ENCODE data around the gene DOCK3. TPM values are rescaled to one million over a fixed set of nuclear protein-coding genes. Genes with fewer than 3 reads are reported as not detected.

DOCK3 gene
- total and polyA plus RNA-seq, 10 of the 15 experiments (the other 5 are each of a cell fraction or from before 2014, with no cell fraction given), result 0.02 to 0.52 (median 0.04) TPM; not detected in 5

DNA sequence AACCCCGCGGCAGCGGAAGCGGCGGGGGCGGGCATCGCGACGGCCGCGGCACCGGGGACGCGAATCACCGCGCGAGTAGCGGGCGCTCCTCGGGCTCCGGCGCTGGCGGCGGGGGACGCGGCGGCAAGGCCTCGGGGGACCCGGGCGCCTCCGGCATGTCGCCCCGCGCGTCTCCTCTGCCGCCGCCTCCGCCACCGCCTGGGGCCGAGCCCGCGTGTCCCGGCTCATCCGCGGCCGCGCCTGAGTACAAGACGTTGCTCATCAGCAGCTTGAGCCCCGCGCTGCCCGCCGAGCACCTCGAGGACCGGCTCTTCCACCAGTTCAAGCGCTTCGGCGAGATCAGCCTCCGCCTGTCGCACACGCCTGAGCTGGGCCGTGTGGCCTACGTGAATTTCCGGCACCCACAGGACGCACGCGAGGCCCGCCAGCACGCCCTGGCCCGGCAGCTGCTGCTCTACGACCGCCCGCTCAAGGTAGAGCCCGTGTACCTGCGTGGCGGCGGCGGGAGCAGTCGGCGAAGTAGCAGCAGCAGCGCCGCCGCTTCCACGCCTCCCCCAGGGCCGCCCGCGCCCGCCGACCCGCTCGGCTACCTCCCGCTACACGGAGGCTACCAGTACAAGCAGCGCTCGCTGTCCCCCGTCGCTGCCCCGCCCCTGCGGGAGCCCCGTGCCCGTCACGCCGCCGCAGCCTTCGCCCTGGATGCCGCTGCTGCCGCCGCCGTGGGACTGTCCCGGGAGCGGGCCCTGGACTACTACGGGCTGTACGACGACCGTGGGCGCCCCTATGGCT, 717.0 kb downstream of the DOCK3 start (continued):
- TF ChIP-seq, protein P1, sequence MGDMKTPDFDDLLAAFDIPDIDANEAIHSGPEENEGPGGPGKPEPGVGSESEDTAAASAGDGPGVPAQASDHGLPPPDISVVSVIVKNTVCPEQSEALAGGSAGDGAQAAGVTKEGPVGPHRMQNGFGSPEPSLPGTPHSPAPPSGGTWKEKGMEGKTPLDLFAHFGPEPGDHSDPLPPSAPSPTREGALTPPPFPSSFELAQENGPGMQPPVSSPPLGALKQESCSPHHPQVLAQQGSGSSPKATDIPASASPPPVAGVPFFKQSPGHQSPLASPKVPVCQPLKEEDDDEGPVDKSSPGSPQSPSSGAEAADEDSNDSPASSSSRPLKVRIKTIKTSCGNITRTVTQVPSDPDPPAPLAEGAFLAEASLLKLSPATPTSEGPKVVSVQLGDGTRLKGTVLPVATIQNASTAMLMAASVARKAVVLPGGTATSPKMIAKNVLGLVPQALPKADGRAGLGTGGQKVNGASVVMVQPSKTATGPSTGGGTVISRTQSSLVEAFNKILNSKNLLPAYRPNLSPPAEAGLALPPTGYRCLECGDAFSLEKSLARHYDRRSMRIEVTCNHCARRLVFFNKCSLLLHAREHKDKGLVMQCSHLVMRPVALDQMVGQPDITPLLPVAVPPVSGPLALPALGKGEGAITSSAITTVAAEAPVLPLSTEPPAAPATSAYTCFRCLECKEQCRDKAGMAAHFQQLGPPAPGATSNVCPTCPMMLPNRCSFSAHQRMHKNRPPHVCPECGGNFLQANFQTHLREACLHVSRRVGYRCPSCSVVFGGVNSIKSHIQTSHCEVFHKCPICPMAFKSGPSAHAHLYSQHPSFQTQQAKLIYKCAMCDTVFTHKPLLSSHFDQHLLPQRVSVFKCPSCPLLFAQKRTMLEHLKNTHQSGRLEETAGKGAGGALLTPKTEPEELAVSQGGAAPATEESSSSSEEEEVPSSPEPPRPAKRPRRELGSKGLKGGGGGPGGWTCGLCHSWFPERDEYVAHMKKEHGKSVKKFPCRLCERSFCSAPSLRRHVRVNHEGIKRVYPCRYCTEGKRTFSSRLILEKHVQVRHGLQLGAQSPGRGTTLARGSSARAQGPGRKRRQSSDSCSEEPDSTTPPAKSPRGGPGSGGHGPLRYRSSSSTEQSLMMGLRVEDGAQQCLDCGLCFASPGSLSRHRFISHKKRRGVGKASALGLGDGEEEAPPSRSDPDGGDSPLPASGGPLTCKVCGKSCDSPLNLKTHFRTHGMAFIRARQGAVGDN (IDR thresholded peaks at IDR 0.05), result 0 out of 2 replicates have a peak, but pooled peaks have one; percentile 0
- TF ChIP-seq, protein P2, sequence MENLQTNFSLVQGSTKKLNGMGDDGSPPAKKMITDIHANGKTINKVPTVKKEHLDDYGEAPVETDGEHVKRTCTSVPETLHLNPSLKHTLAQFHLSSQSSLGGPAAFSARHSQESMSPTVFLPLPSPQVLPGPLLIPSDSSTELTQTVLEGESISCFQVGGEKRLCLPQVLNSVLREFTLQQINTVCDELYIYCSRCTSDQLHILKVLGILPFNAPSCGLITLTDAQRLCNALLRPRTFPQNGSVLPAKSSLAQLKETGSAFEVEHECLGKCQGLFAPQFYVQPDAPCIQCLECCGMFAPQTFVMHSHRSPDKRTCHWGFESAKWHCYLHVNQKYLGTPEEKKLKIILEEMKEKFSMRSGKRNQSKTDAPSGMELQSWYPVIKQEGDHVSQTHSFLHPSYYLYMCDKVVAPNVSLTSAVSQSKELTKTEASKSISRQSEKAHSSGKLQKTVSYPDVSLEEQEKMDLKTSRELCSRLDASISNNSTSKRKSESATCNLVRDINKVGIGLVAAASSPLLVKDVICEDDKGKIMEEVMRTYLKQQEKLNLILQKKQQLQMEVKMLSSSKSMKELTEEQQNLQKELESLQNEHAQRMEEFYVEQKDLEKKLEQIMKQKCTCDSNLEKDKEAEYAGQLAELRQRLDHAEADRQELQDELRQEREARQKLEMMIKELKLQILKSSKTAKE (IDR thresholded peaks at IDR 0.05; ENCODE audit: low read depth, poor library complexity, severe bottlenecking), result no peak
- TF ChIP-seq MXI1 (IDR thresholded peaks at IDR 0.05; ENCODE audit: low read depth, low read length) (peak; percentile 61), RFX5 (IDR thresholded peaks at IDR 0.05; ENCODE audit: low read depth, low read length) (no peak), ZNF274 (IDR thresholded peaks at IDR 0.05; ENCODE audit: insufficient read depth, insufficient read length) (no peak), GATAD2B (conservative IDR thresholded peaks at IDR 0.05; ENCODE audit: low read depth) (peak; percentile 31; the same call in 1 of the 2 replicates), BACH1 (IDR thresholded peaks at IDR 0.05; ENCODE audit: borderline replicate concordance) (0 out of 2 replicates have a peak, but pooled peaks have one; percentile 8)
- TF ChIP-seq, protein P3, sequence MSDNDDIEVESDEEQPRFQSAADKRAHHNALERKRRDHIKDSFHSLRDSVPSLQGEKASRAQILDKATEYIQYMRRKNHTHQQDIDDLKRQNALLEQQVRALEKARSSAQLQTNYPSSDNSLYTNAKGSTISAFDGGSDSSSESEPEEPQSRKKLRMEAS (IDR thresholded peaks at IDR 0.05; ENCODE audit: low read depth, low read length), result peak; percentile 16; the same call in 1 of the 2 replicates
- TF ChIP-seq, protein P4, sequence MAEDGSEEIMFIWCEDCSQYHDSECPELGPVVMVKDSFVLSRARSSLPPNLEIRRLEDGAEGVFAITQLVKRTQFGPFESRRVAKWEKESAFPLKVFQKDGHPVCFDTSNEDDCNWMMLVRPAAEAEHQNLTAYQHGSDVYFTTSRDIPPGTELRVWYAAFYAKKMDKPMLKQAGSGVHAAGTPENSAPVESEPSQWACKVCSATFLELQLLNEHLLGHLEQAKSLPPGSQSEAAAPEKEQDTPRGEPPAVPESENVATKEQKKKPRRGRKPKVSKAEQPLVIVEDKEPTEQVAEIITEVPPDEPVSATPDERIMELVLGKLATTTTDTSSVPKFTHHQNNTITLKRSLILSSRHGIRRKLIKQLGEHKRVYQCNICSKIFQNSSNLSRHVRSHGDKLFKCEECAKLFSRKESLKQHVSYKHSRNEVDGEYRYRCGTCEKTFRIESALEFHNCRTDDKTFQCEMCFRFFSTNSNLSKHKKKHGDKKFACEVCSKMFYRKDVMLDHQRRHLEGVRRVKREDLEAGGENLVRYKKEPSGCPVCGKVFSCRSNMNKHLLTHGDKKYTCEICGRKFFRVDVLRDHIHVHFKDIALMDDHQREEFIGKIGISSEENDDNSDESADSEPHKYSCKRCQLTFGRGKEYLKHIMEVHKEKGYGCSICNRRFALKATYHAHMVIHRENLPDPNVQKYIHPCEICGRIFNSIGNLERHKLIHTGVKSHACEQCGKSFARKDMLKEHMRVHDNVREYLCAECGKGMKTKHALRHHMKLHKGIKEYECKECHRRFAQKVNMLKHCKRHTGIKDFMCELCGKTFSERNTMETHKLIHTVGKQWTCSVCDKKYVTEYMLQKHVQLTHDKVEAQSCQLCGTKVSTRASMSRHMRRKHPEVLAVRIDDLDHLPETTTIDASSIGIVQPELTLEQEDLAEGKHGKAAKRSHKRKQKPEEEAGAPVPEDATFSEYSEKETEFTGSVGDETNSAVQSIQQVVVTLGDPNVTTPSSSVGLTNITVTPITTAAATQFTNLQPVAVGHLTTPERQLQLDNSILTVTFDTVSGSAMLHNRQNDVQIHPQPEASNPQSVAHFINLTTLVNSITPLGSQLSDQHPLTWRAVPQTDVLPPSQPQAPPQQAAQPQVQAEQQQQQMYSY (CRISPR knock-in tag; IDR thresholded peaks at IDR 0.05), result no peak
- TF ChIP-seq, protein P5, sequence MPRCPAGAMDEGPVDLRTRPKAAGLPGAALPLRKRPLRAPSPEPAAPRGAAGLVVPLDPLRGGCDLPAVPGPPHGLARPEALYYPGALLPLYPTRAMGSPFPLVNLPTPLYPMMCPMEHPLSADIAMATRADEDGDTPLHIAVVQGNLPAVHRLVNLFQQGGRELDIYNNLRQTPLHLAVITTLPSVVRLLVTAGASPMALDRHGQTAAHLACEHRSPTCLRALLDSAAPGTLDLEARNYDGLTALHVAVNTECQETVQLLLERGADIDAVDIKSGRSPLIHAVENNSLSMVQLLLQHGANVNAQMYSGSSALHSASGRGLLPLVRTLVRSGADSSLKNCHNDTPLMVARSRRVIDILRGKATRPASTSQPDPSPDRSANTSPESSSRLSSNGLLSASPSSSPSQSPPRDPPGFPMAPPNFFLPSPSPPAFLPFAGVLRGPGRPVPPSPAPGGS (IDR thresholded peaks at IDR 0.05; ENCODE audit: borderline replicate concordance, insufficient read depth, low read depth, low read length, poor library complexity, severe bottlenecking), result peak; percentile 2
- TF ChIP-seq, protein P6, sequence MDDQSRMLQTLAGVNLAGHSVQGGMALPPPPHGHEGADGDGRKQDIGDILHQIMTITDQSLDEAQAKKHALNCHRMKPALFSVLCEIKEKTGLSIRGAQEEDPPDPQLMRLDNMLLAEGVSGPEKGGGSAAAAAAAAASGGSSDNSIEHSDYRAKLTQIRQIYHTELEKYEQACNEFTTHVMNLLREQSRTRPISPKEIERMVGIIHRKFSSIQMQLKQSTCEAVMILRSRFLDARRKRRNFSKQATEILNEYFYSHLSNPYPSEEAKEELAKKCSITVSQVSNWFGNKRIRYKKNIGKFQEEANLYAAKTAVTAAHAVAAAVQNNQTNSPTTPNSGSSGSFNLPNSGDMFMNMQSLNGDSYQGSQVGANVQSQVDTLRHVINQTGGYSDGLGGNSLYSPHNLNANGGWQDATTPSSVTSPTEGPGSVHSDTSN (IDR thresholded peaks at IDR 0.05; ENCODE audit: insufficient replicate concordance, low read depth, low read length), result no peak
